ENCODE data around the gene PHF14.
"Not testable (repeated sequence)": the region's sequence is repeated elsewhere in the genome, so short reads cannot be mapped to it uniquely, and the experiment has no call there.

Gene PHF14

DNA sequence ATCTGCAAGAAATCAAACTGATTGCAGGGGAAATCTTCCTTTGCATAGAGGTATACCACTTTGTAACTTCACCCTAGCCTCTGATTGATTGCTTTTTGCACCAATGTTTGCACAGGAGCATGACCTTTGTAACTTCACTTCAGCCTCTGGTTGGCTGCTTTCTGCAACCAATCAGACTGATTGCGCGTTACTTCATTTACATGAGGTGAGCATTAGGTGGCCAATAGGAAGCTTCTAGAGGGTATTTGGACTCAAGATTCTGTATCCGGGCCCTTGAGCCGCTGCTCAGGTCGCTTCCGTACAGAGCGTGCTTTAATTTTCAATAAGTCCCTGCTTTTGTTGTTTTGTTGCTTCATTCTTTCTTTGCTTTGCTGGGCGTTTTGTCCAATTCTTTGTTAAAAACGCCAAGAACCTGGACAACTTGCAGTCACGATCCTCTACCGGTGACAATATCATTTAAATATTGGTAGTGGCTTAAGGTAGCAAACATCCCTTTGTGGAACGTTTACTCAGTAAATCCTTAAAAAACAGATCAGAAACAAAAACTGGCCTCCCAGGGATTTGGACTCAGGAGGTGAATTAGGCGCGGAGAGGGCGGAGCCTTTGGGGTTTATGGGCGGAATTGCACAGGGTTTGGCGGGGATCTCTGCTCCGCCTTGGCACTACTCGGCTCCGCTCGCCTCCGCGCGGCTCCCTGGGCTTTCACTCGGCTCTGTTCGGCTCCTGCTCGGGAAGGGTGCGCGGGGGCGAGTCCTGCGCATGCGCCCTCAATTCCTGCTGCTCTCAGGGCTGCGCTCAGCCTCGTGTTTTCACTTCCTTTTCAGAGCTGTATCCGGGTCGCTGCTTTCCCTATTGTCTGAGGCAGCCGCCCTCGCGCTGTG lies at the start of gene PHF14:
Gene PHF14, plus strand, starts transcription at position 812 of the 881 bp plus-strand sequence. CDS start 452 bp downstream, outside the sequence.
- Histone ChIP-seq H3K4me3 (peak within 1 kb of the TSS; percentile 66 to 74), H3K4me1 (peaks cover 0 to 18% (median 12%) of the 10 kb centered on the region in 4 donors), H3K9me3 (no peaks in the 10 kb centered on the region), H3K27me3 (no peaks in the 10 kb centered on the region), H3K27ac (peak within 1 kb of the TSS; percentile 77 to 81), H3K36me3 (no peaks in the 10 kb centered on the region)
- intact Hi-C loops (cut with DNase I; ENCODE audit: low total_unique reads) = no loop called here
- TF ChIP-seq, protein P1, sequence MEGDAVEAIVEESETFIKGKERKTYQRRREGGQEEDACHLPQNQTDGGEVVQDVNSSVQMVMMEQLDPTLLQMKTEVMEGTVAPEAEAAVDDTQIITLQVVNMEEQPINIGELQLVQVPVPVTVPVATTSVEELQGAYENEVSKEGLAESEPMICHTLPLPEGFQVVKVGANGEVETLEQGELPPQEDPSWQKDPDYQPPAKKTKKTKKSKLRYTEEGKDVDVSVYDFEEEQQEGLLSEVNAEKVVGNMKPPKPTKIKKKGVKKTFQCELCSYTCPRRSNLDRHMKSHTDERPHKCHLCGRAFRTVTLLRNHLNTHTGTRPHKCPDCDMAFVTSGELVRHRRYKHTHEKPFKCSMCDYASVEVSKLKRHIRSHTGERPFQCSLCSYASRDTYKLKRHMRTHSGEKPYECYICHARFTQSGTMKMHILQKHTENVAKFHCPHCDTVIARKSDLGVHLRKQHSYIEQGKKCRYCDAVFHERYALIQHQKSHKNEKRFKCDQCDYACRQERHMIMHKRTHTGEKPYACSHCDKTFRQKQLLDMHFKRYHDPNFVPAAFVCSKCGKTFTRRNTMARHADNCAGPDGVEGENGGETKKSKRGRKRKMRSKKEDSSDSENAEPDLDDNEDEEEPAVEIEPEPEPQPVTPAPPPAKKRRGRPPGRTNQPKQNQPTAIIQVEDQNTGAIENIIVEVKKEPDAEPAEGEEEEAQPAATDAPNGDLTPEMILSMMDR (IDR thresholded peaks at IDR 0.05) = no peak
- DNase-seq = peak; percentile 96 to 98

DNA sequence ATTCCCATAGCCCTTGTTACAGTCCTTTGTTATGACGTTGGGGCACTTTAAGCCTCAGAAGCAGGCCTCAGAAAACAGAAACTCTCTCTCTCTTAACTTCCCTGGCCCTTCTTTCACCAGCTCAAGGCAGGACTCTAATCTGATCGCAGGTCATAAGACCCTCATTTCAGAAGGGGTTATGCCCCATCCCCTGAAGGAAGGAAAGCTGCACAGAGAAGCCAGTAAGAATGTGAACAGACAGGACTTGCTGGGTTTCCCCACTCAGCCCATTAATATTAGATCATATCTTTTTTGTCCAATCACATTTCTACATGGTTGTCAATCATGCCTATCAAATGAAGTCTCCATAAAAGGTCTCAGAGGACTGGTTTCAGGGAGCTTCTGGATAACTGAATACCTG lies 49.3 kb upstream of the PHF14 start:
- intact Hi-C loops (cut with DNase I; ENCODE audit: low total_unique reads) = no loop called here
- Histone ChIP-seq H3K4me1 (peaks cover 0 to 3% (median 0%) of the 10 kb centered on the region in 4 donors), H3K27ac (no peak overlapping the region), H3K36me3 (no peaks in the 10 kb centered on the region), H3K27me3 (no peaks in the 10 kb centered on the region), H3K4me3 (no peak overlapping the region), H3K9me3 (no peaks in the 10 kb centered on the region)
- TF ChIP-seq, protein P1 (IDR thresholded peaks at IDR 0.05) = no peak
- DNase-seq = no peak

DNA sequence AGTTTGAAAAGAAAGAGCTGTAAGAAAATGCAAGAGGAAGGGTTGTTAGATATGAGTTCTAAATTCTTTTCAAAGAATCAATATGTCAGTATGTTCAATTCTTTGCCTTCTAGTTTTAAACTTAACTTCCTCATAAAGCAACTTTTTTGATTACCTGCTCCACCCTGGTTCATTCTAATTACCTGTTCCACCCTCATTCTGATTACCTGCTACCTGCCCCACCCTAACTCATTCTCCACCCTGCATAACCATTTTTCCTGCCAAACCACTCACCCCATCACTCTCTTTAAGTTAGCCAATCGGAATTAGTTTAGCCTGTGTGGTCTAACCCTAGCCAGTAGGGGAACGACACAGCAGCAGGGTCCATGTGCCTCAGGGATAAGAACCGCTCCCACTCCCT lies 45.5 kb upstream of the PHF14 start:
- H3K27me3 ChIP-seq; DNase-seq; H3K27ac ChIP-seq; H3K4me3 ChIP-seq; H3K9me3 ChIP-seq; intact Hi-C loops (cut with DNase I; ENCODE audit: low total_unique reads): not testable (repeated sequence)
- H3K4me1 ChIP-seq = peaks cover 0 to 28% (median 0%) of the 10 kb centered on the region in 4 donors
- H3K36me3 ChIP-seq = peaks cover 7 to 13% (median 10%) of the 10 kb centered on the region in 3 donors

GRCh38 chr7:10930551-10930950 lies 43.1 kb upstream of the PHF14 start:
- Histone ChIP-seq H3K36me3 (peaks cover 7 to 20% (median 13%) of the 10 kb centered on the region in 3 donors), H3K4me1 (peaks cover 1 to 48% (median 10%) of the 10 kb centered on the region in 4 donors), H3K27ac (peak overlapping the region; percentile 1 to 94), H3K9me3 (no peaks in the 10 kb centered on the region), H3K27me3 (no peaks in the 10 kb centered on the region), H3K4me3 (no peak overlapping the region)
- TF ChIP-seq, protein P1 (IDR thresholded peaks at IDR 0.05) = no peak
- DNase-seq = no peak
- intact Hi-C loops (cut with DNase I; ENCODE audit: low total_unique reads) = no loop called here

DNA sequence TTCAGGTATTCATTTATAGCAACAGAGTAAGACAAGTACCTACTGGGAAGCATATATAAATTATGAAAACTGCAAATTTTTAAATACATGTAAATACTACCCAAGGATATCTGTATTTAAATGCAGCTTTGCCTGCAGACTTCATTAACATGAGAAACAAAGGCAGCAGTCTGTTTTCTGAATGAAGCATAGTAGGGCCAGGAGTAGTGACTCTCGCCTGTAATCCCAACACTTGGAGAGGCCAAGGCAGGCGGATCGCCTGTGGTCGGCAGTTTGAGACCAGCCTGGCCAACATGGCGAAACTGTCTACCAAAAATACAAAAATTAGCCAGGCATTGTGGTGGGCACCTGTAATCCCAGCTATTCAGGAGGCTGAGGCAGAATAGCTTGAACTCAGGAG lies 42.5 kb upstream of the PHF14 start:
- no peak for DNase-seq
- intact Hi-C loops (cut with DNase I; ENCODE audit: low total_unique reads) = no loop called here
- Histone ChIP-seq H3K4me1 (peaks cover 4 to 54% (median 12%) of the 10 kb centered on the region in 4 donors), H3K36me3 (peaks cover 7 to 26% (median 15%) of the 10 kb centered on the region in 3 donors), H3K27me3 (no peaks in the 10 kb centered on the region), H3K27ac (peak overlapping the region in 1 of 2 donors; percentile 94), H3K4me3 (no peak overlapping the region), H3K9me3 (no peaks in the 10 kb centered on the region)
- TF ChIP-seq, protein P1 (IDR thresholded peaks at IDR 0.05) = no peak

DNA sequence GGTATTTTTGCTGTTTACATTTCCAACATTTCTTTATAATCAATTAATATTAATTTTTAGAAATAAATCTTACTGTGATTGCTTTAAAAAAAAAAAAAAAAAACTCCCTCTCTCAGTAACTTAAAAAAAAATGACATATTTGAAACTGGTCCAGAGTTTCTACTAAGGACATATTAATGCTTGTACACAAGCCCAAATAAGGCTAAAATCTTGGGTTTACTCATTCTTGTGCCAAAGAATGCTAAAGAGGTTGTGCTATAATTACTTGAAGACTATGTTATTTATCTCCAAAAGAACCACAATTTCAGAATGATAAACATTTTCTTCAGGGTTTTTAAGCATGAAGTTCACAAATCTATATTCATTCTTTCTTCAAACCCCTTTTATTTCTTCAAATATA lies 39.4 kb upstream of the PHF14 start:
- H3K27ac ChIP-seq = peak overlapping the region; percentile 94
- intact Hi-C loops (cut with DNase I; ENCODE audit: low total_unique reads) = no loop called here
- peak overlapping the region in 1 of 2 donors; percentile 16 for H3K4me3 ChIP-seq
- H3K27me3 ChIP-seq = no peaks in the 10 kb centered on the region
- no peaks in the 10 kb centered on the region for H3K9me3 ChIP-seq
- peaks cover 17 to 35% (median 27%) of the 10 kb centered on the region in 3 donors for H3K36me3 ChIP-seq
- DNase-seq = no peak
- TF ChIP-seq, protein P1 (IDR thresholded peaks at IDR 0.05) = no peak
- peaks cover 4 to 80% (median 23%) of the 10 kb centered on the region in 4 donors for H3K4me1 ChIP-seq

Data from tibial artery (tissue), 4 donors.